Suprapubic skin (tissue), 3 donors: ENCODE measurements around the gene BAG3.
A peak's percentile ranks its signal among the peaks of the same experiment; 100 is the strongest.

Source experiments
- CTCF ChIP-seq, 2 donors: fragments of 200-600 bp in 1 of 2; fragments of 450-650 bp in 1 of 2; sonication (generic) in 1 of 2; IDR thresholded peaks; one replicate each; pipeline ENCODE4 v1.5.1; 2016 to 2019; ENCODE audit warnings: antibody characterized with exemption in 2 of 2, mild to moderate bottlenecking in 1 of 2, moderate library complexity in 1 of 2
- POLR2A ChIP-seq, 2 donors: fragments of 450-650 bp; IDR thresholded peaks; one replicate each; pipeline ENCODE4 v1.6.1; 2017; ENCODE audit warnings: antibody characterized with exemption in 2 of 2, mild to moderate bottlenecking in 2 of 2, moderate library complexity in 2 of 2

DNA sequence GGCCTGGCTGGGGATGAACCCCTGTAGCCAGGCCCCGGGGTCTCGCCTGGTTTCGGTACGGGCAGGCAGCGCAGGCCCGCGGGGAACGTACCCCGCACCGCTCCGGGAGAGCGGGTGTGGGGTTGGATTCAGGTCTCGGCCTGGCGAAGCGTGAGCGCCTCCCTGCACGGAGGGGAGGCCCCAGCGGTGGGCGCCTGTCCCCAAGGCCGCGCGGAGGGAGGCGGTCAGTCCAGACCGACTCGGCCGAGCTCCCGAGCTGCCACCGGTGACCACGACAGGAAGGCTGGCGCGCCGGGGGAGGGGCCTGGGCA lies 74.3 kb downstream of the BAG3 start:
- no peak for TF ChIP-seq CTCF (IDR thresholded peaks at IDR 0.05)
- peak in 1 of 2 donors; percentile 49 for TF ChIP-seq POLR2A (IDR thresholded peaks at IDR 0.05)
